ENCODE results near the gene SLC13A2.

GRCh38 chr17:28523186-28523585 is 49.7 kb downstream of the SLC13A2 start:
- no peak for TF ChIP-seq CTCF (IDR thresholded peaks at IDR 0.05)
- TF ChIP-seq POLR2A (IDR thresholded peaks at IDR 0.05), result no peak

All from body of pancreas (tissue), 4 donors.